Esophagus (tissue), 2 donors: Measurements from ENCODE around the gene FES. TPM values are rescaled to one million over a fixed set of nuclear protein-coding genes. Genes with fewer than 3 reads are reported as not detected.
"Not testable (repeated sequence)": the region's sequence is repeated elsewhere in the genome, so short reads cannot be mapped to it uniquely, and the experiment has no call there.

Source experiments
- H3K27ac ChIP-seq, 2 donors: one replicate each; pipeline ENCODE4 v1.5.1; 2013; ENCODE audit warnings: low read depth in 2 of 2, mild to moderate bottlenecking in 2 of 2, inconsistent platforms in 1 of 2, low read length in 1 of 2, moderate library complexity in 1 of 2
- H3K27me3 ChIP-seq, 2 donors: one replicate each; pipeline ENCODE4 v1.6.1; 2013; ENCODE audit warnings: low read length in 2 of 2, control low read depth in 1 of 2, mild to moderate bottlenecking in 1 of 2; ENCODE audit not compliant: insufficient read depth in 2 of 2, control insufficient read depth in 1 of 2
- H3K36me3 ChIP-seq, 2 donors: one replicate each; pipeline ENCODE4 v1.6.1; 2013; ENCODE audit warnings: low read length in 1 of 2; ENCODE audit not compliant: control insufficient read depth in 2 of 2, insufficient read depth in 2 of 2
- H3K4me1 ChIP-seq, 2 donors: one replicate each; pipeline ENCODE4 v1.6.1; 2013; ENCODE audit warnings: low read length in 1 of 2; ENCODE audit not compliant: control insufficient read depth in 2 of 2, insufficient read depth in 2 of 2
- H3K4me3 ChIP-seq, 2 donors: one replicate each; pipeline ENCODE4 v1.5.1; 2013; ENCODE audit warnings: low read length in 2 of 2, mild to moderate bottlenecking in 2 of 2, low read depth in 1 of 2, moderate library complexity in 1 of 2
- H3K9me3 ChIP-seq, 2 donors: one replicate each; pipeline ENCODE4 v1.6.1; 2013; ENCODE audit warnings: mild to moderate bottlenecking in 2 of 2, low read depth in 1 of 2, low read length in 1 of 2, moderate library complexity in 1 of 2; ENCODE audit not compliant: control insufficient read depth in 2 of 2, insufficient read depth in 1 of 2
- WGBS, 2 donors: extraction: QIAGEN DNeasy Blood & Tissue Kit; methylation state at CpG; one replicate each; pipeline ENCODE4 v1.1.7; 2013; 5-methylcytosine and 5-hydroxymethylcytosine counted together
- polyA plus RNA-seq, 2 donors: library from polyadenylated mRNA; stranded (reverse); fragments of 200-250 nt; gene quantifications; one replicate each; pipeline ENCODE4 v1.2.3, GENCODE V29; 2013
- donor health status: healthy with polysubstance abuse.
- donor health status: Bipolar disorder and iron deficiency.

Gene FES
- polyA plus RNA-seq, 2 donors = 3.8 to 4.8 TPM

GRCh38 chr15:90873998-90874605, 10.2 kb upstream of the FES start:
- Histone ChIP-seq H3K27me3 (no peaks in the 10 kb centered on the region), H3K9me3 (no peaks in the 10 kb centered on the region), H3K27ac (peak overlapping the region in 1 of 2 donors; percentile 16), H3K4me1 (peaks cover 11 to 16% of the 10 kb centered on the region in 2 donors), H3K4me3 (no peak overlapping the region), H3K36me3 (peaks cover 0 to 33% of the 10 kb centered on the region in 2 donors)
- WGBS, 2 donors = 46 to 49% methylated on average over 15 of the region's 15 CpGs

- not testable (repeated sequence) for H3K4me3 ChIP-seq, H3K27me3 ChIP-seq, H3K27ac ChIP-seq, H3K9me3 ChIP-seq
- peaks cover 9 to 12% of the 10 kb centered on the region in 2 donors for H3K4me1 ChIP-seq
- H3K36me3 ChIP-seq = peaks cover 6 to 42% of the 10 kb centered on the region in 2 donors
- WGBS, 2 donors = 89 to 95% methylated on average over 9 of the region's 9 CpGs
Observed at GRCh38 chr15:90874986-90875385, 9.3 kb upstream of the FES start.

GRCh38 chr15:90875549-90875981, 8.7 kb upstream of the FES start:
- H3K9me3 ChIP-seq = no peaks in the 10 kb centered on the region
- H3K36me3 ChIP-seq = peaks cover 8 to 48% of the 10 kb centered on the region in 2 donors
- peaks cover 9 to 12% of the 10 kb centered on the region in 2 donors for H3K4me1 ChIP-seq
- no peak overlapping the region for H3K27ac ChIP-seq
- H3K4me3 ChIP-seq = no peak overlapping the region
- no peaks in the 10 kb centered on the region for H3K27me3 ChIP-seq
- 92 to 93% methylated on average over 12 of the region's 12 CpGs for WGBS, 2 donors

- Histone ChIP-seq H3K4me3 (no peak overlapping the region), H3K4me1 (peaks cover 9 to 12% of the 10 kb centered on the region in 2 donors), H3K27me3 (no peaks in the 10 kb centered on the region), H3K9me3 (no peaks in the 10 kb centered on the region), H3K36me3 (peaks cover 9 to 52% of the 10 kb centered on the region in 2 donors), H3K27ac (no peak overlapping the region)
- 89 to 94% methylated on average over 20 of the region's 20 CpGs for WGBS, 2 donors
Observed at GRCh38 chr15:90876046-90876445, 8.3 kb upstream of the FES start.

GRCh38 chr15:90876512-90877170, 7.7 kb upstream of the FES start:
- H3K36me3 ChIP-seq = peaks cover 9 to 58% of the 10 kb centered on the region in 2 donors
- no peak overlapping the region for H3K27ac ChIP-seq
- peaks cover 9 to 12% of the 10 kb centered on the region in 2 donors for H3K4me1 ChIP-seq
- no peaks in the 10 kb centered on the region for H3K9me3 ChIP-seq
- H3K27me3 ChIP-seq = no peaks in the 10 kb centered on the region
- no peak overlapping the region for H3K4me3 ChIP-seq
- WGBS, 2 donors = 92% methylated on average over 15 of the region's 15 CpGs

GRCh38 chr15:90877315-90877714, 7.0 kb upstream of the FES start:
- WGBS, 2 donors = 87 to 89% methylated on average over 14 of the region's 14 CpGs
- Histone ChIP-seq H3K36me3 (peaks cover 9 to 64% of the 10 kb centered on the region in 2 donors), H3K4me1 (peaks cover 9 to 14% of the 10 kb centered on the region in 2 donors), H3K27ac (no peak overlapping the region), H3K9me3 (no peaks in the 10 kb centered on the region), H3K4me3 (no peak overlapping the region), H3K27me3 (no peaks in the 10 kb centered on the region)

- H3K4me3 ChIP-seq = no peak overlapping the region
- 92 to 94% methylated on average over 14 of the region's 14 CpGs for WGBS, 2 donors
- H3K27ac ChIP-seq = no peak overlapping the region
- H3K9me3 ChIP-seq = no peaks in the 10 kb centered on the region
- H3K27me3 ChIP-seq = no peaks in the 10 kb centered on the region
- peaks cover 8 to 11% of the 10 kb centered on the region in 2 donors for H3K4me1 ChIP-seq
- H3K36me3 ChIP-seq = peaks cover 9 to 65% of the 10 kb centered on the region in 2 donors
Observed at GRCh38 chr15:90877996-90878395, 6.3 kb upstream of the FES start.

GRCh38 chr15:90878660-90879059, 5.6 kb upstream of the FES start:
- Histone ChIP-seq H3K27ac (no peak overlapping the region), H3K27me3 (no peaks in the 10 kb centered on the region), H3K36me3 (peaks cover 9 to 65% of the 10 kb centered on the region in 2 donors), H3K4me3 (no peak overlapping the region), H3K9me3 (no peaks in the 10 kb centered on the region), H3K4me1 (peaks cover 6 to 8% of the 10 kb centered on the region in 2 donors)
- 92 to 95% methylated on average over 15 of the region's 15 CpGs for WGBS, 2 donors

GRCh38 chr15:90879730-90880366, 4.5 kb upstream of the FES start:
- Histone ChIP-seq H3K27ac (no peak overlapping the region), H3K4me3 (no peak overlapping the region), H3K36me3 (peaks cover 9 to 65% of the 10 kb centered on the region in 2 donors), H3K4me1 (peaks cover 0 to 10% of the 10 kb centered on the region in 2 donors), H3K27me3 (no peaks in the 10 kb centered on the region), H3K9me3 (no peaks in the 10 kb centered on the region)
- WGBS, 2 donors = 85 to 90% methylated on average over 35 of the region's 35 CpGs
